HepG2 (cell line): ENCODE data around the gene RUSC1. TPM values are rescaled to one million over a fixed set of nuclear protein-coding genes. Genes with fewer than 3 reads are reported as not detected.

Source experiments
- ARHGAP35 ChIP-seq: sonication (generic); formaldehyde crosslinking; IDR thresholded peaks from 2 replicates; pipeline ENCODE4 v1.9.0; 2022; ENCODE audit warnings: mild to moderate bottlenecking, inconsistent platforms, moderate library complexity, missing genetic modification reagents, borderline replicate concordance
- ARID2 ChIP-seq: sonication (generic); formaldehyde crosslinking; IDR thresholded peaks from 2 replicates; pipeline ENCODE4 v1.8.1; 2022; ENCODE audit warnings: mild to moderate bottlenecking, missing genetic modification reagents, borderline replicate concordance
- CEBPG ChIP-seq: IDR thresholded peaks from 2 replicates; pipeline ENCODE4 v1.6.1; 2016
- CHCHD3 ChIP-seq: sonication (generic); formaldehyde crosslinking; IDR thresholded peaks from 2 replicates; pipeline ENCODE4 v1.8.0; 2022; ENCODE audit warnings: mild to moderate bottlenecking, missing genetic modification reagents, moderate library complexity
- CHD2 ChIP-seq: IDR thresholded peaks from 2 replicates; pipeline ENCODE4 v1.6.1; 2011; ENCODE audit warnings: low read depth, low read length, improper control_type of control experiment
- DNMT1 ChIP-seq: sonication (generic); formaldehyde crosslinking; IDR thresholded peaks from 2 replicates; pipeline ENCODE4 v1.5.1; 2020; ENCODE audit warnings: mild to moderate bottlenecking, missing genetic modification reagents
- EED ChIP-seq: sonication (generic); formaldehyde crosslinking; IDR thresholded peaks from 2 replicates; pipeline ENCODE4 v1.5.0; 2020; ENCODE audit warnings: mild to moderate bottlenecking, missing genetic modification reagents
- HES4 ChIP-seq: sonication (generic); formaldehyde crosslinking; IDR thresholded peaks from 2 replicates; pipeline ENCODE4 v1.9.0; 2021; ENCODE audit warnings: mild to moderate bottlenecking, missing genetic modification reagents, borderline replicate concordance
- HHEX ChIP-seq: IDR thresholded peaks from 2 replicates; pipeline ENCODE4 v1.6.1; 2016; ENCODE audit warnings: control low read depth
- HNRNPUL1 ChIP-seq: fragments of 200-400 bp; formaldehyde crosslinking; IDR thresholded peaks from 2 replicates; pipeline ENCODE4 v1.6.1; 2017; ENCODE audit warnings: low read depth, mild to moderate bottlenecking, low read length, moderate library complexity
- IKZF5 ChIP-seq: IDR thresholded peaks from 2 replicates; pipeline ENCODE4 v1.6.1; 2018; ENCODE audit warnings: missing genetic modification reagents, mild to moderate bottlenecking, missing compliant biosample characterization
- NFE2L1 ChIP-seq: sonication (generic); formaldehyde crosslinking; IDR thresholded peaks from 2 replicates; pipeline ENCODE4 v1.4.0; 2020; ENCODE audit warnings: missing genetic modification reagents, mild to moderate bottlenecking, borderline replicate concordance
- NFKB2 ChIP-seq: sonication (generic); formaldehyde crosslinking; IDR thresholded peaks from 2 replicates; pipeline ENCODE4 v1.4.0; 2020; ENCODE audit warnings: missing genetic modification reagents, borderline replicate concordance
- PAWR ChIP-seq: sonication (generic); formaldehyde crosslinking; IDR thresholded peaks from 2 replicates; pipeline ENCODE4 v1.4.0; 2020; ENCODE audit warnings: missing genetic modification reagents, mild to moderate bottlenecking, borderline replicate concordance
- PAX8 ChIP-seq: sonication (generic); formaldehyde crosslinking; IDR thresholded peaks from 2 replicates; pipeline ENCODE4 v1.8.0; 2022; ENCODE audit warnings: mild to moderate bottlenecking, missing genetic modification reagents, borderline replicate concordance
- REL ChIP-seq: sonication (generic); formaldehyde crosslinking; conservative IDR thresholded peaks from 2 replicates; pipeline ENCODE4 v1.8.0; 2022; ENCODE audit warnings: mild to moderate bottlenecking, missing genetic modification reagents, moderate library complexity
- RFX5 ChIP-seq: IDR thresholded peaks from 2 replicates; pipeline ENCODE4 v1.6.1; 2011; ENCODE audit warnings: low read depth, low read length, improper control_type of control experiment
- SIN3A ChIP-seq: IDR thresholded peaks from 2 replicates; pipeline ENCODE4 v1.6.1; 2011; ENCODE audit warnings: low read depth, mild to moderate bottlenecking, control low read depth, low read length, borderline replicate concordance
- SOX5 ChIP-seq: IDR thresholded peaks from 2 replicates; pipeline ENCODE4 v1.6.1; 2016; ENCODE audit warnings: borderline replicate concordance
- SRY ChIP-seq: sonication (generic); formaldehyde crosslinking; IDR thresholded peaks from 2 replicates; pipeline ENCODE4 v1.8.0; 2022; ENCODE audit warnings: mild to moderate bottlenecking, missing genetic modification reagents
- TARDBP ChIP-seq: sonication (generic); formaldehyde crosslinking; IDR thresholded peaks from 2 replicates; pipeline ENCODE4 v1.8.0; 2022; ENCODE audit warnings: mild to moderate bottlenecking, missing genetic modification reagents
- ZNF264 ChIP-seq: sonication (generic); formaldehyde crosslinking; IDR thresholded peaks from 2 replicates; pipeline ENCODE4 v1.4.0; 2020; ENCODE audit warnings: missing genetic modification reagents
- ZNF3 ChIP-seq: IDR thresholded peaks from 2 replicates; pipeline ENCODE4 v1.7.0; 2017; ENCODE audit warnings: inconsistent platforms
- ZNF331 ChIP-seq: sonication (generic); formaldehyde crosslinking; IDR thresholded peaks from 2 replicates; pipeline ENCODE4 v1.4.0; 2020; ENCODE audit warnings: missing genetic modification reagents
- ZNF510 ChIP-seq: sonication (generic); formaldehyde crosslinking; IDR thresholded peaks from 2 replicates; pipeline ENCODE4 v1.4.0; 2020; ENCODE audit warnings: low read depth, mild to moderate bottlenecking, missing genetic modification reagents
- ZNF570 ChIP-seq: sonication (generic); formaldehyde crosslinking; IDR thresholded peaks from 2 replicates; pipeline ENCODE4 v1.4.0; 2020; ENCODE audit warnings: mild to moderate bottlenecking, missing genetic modification reagents, borderline replicate concordance
- ZNF737 ChIP-seq: sonication (generic); formaldehyde crosslinking; IDR thresholded peaks from 2 replicates; pipeline ENCODE4 v1.5.0; 2020; ENCODE audit warnings: missing genetic modification reagents, mild to moderate bottlenecking, borderline replicate concordance
- ZNF781 ChIP-seq: sonication (generic); formaldehyde crosslinking; IDR thresholded peaks from 2 replicates; pipeline ENCODE4 v1.5.1; 2020; ENCODE audit warnings: borderline replicate concordance, mild to moderate bottlenecking, missing genetic modification reagents; ENCODE audit errors: not compliant biosample characterization
- ZSCAN29 ChIP-seq: sonication (generic); formaldehyde crosslinking; conservative IDR thresholded peaks from 2 replicates; pipeline ENCODE4 v1.4.0; 2020; ENCODE audit warnings: mild to moderate bottlenecking, missing genetic modification reagents
- polyA plus RNA-seq, 8 experiments: library from polyadenylated mRNA; depleted of rRNA in 3 of 8; stranded (reverse) in 7 of 8; unstranded in 1 of 8; fragments of >200 nt; fragmentation: Illumina TruSeq in 4 of 8; extraction: Trizol in 4 of 8; gene quantifications; 2 replicates each; pipeline versions ENCODE4 v1.2.1 to v1.2.3, GENCODE V29; 2011 to 2016; ENCODE audit warnings: low read depth in 4 of 8, missing spikeins in 1 of 8, mixed read lengths in 1 of 8; ENCODE audit not compliant: insufficient read depth in 1 of 8
- total RNA-seq, 5 experiments: library from RNA; depleted of rRNA; stranded (reverse); fragments of >200 nt; fragmentation: Illumina TruSeq; extraction: Trizol; gene quantifications; 2 replicates each; pipeline ENCODE4 v1.2.3, GENCODE V29; 2016; ENCODE audit warnings: low read depth in 1 of 5
- TF ChIP-seq, protein P1 (sequence below): sonication (generic); formaldehyde crosslinking; IDR thresholded peaks from 2 replicates; pipeline ENCODE4 v1.8.0; 2022; ENCODE audit warnings: mild to moderate bottlenecking, missing genetic modification reagents

The RUSC1 gene
- total and polyA plus RNA-seq, 2 of the 13 experiments (the other 11 are each of a cell fraction or from before 2014, with no cell fraction given), result 18.7 to 20.4 TPM

GRCh38 chr1:155277070-155277901 lies 43.4 kb upstream of the RUSC1 start, which contains the start of gene HCN3 (continued):
- TF ChIP-seq ZSCAN29, result 0 out of 2 replicates have a peak, but pooled peaks have one; percentile 71
- TF ChIP-seq SIN3A, result no peak; the same call in 1 of the 2 replicates
- TF ChIP-seq ARID2, result no peak
- no peak for TF ChIP-seq REL (CRISPR knock-in tag)
- no peak for TF ChIP-seq NFE2L1 (CRISPR knock-in tag)
- no peak for TF ChIP-seq HES4 (CRISPR knock-in tag)
- TF ChIP-seq CHCHD3, result 0 out of 2 replicates have a peak, but pooled peaks have one; percentile 41
- peak; percentile 57; the same call in 1 of the 2 replicates for TF ChIP-seq ZNF331
- 0 out of 2 replicates have a peak, but pooled peaks have one; percentile 52 for TF ChIP-seq DNMT1 (CRISPR knock-in tag)
- TF ChIP-seq ZNF737, result no peak
- TF ChIP-seq TARDBP (CRISPR knock-in tag), result peak; percentile 62; the same call in 1 of the 2 replicates
- TF ChIP-seq ZNF3, result no peak
- TF ChIP-seq IKZF5 (CRISPR knock-in tag), result 0 out of 2 replicates have a peak, but pooled peaks have one; percentile 17
- no peak for TF ChIP-seq SOX5 (CRISPR knock-in tag)
- TF ChIP-seq, protein P1, sequence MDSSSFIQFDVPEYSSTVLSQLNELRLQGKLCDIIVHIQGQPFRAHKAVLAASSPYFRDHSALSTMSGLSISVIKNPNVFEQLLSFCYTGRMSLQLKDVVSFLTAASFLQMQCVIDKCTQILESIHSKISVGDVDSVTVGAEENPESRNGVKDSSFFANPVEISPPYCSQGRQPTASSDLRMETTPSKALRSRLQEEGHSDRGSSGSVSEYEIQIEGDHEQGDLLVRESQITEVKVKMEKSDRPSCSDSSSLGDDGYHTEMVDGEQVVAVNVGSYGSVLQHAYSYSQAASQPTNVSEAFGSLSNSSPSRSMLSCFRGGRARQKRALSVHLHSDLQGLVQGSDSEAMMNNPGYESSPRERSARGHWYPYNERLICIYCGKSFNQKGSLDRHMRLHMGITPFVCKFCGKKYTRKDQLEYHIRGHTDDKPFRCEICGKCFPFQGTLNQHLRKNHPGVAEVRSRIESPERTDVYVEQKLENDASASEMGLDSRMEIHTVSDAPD (CRISPR knock-in tag), result no peak
- no peak for TF ChIP-seq PAX8
- TF ChIP-seq CEBPG (CRISPR knock-in tag), result no peak; the same call in 1 of the 2 replicates
- no peak for TF ChIP-seq EED (CRISPR knock-in tag)
- no peak; the same call in 1 of the 2 replicates for TF ChIP-seq SRY
- TF ChIP-seq PAWR (CRISPR knock-in tag), result no peak
- TF ChIP-seq ZNF510 (CRISPR knock-in tag), result no peak
- TF ChIP-seq ZNF781, result no peak
- TF ChIP-seq ZNF570 (CRISPR knock-in tag), result no peak
- no peak for TF ChIP-seq RFX5
- TF ChIP-seq CHD2, result no peak
- no peak for TF ChIP-seq HHEX (CRISPR knock-in tag)
- 0 out of 2 replicates have a peak, but pooled peaks have one; percentile 42 for TF ChIP-seq NFKB2
- no peak for TF ChIP-seq HNRNPUL1
- TF ChIP-seq ZNF264 (CRISPR knock-in tag), result no peak
- no peak for TF ChIP-seq ARHGAP35 (CRISPR knock-in tag)
